Right kidney (tissue), 1 donor: ENCODE measurements around the gene RTN1.

Experiments used
- DNase-seq: peaks from one replicate; pipeline ENCODE4 v3.0.0-alpha.2; 2016

Gene RTN1

GRCh38 chr14:59630288-59630963 lies 240.2 kb downstream of the RTN1 start:
- DNase-seq = peak; percentile 43

GRCh38 chr14:59629444-59630287 lies 240.9 kb downstream of the RTN1 start:
- DNase-seq = no peak

DNA sequence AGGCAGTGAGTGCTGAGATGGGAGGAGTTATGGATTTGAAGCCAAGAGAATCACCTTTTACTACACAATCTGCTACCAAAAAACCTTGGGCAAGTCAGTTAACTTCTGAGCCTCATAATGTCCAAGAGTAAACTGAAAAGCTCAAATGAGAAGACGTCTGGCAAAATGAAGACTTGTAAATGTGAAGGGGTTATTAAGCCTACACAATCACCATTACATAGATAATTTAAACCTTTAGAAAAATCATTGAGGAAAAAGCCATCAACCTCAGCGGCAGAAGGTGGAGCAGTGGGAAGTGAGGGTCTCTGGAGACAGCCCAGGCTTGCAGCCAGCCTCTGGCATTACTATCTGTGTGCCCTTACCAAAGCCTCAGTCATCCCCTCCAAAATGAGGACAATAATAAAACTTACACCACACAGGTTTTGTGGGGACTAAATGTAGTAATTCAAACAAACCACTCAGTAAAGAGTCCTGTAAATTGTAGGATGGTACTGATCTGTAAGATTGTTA lies 243.5 kb downstream of the RTN1 start:
- no peak for DNase-seq

GRCh38 chr14:59622631-59623030 lies 247.9 kb downstream of the RTN1 start:
- no peak for DNase-seq

DNA sequence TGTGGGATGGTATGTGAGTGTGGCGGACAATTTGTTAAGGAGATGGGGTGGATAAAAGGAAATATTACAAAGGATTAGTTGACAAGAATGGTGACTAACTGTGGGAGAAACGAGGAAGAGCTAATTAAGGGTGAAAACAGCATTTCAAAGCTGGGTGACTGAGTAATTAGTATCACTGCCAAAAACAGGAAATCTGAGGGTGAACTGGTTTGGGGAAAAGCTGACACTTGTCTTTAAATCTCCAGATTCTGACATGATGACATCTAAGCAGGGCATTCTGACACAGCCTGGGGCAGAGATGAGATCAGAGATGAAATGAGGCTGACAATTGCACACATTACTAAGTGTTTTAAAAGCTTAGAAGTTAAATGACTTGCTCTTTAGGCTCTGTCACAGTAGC lies 251.5 kb downstream of the RTN1 start:
- no peak for DNase-seq

DNA sequence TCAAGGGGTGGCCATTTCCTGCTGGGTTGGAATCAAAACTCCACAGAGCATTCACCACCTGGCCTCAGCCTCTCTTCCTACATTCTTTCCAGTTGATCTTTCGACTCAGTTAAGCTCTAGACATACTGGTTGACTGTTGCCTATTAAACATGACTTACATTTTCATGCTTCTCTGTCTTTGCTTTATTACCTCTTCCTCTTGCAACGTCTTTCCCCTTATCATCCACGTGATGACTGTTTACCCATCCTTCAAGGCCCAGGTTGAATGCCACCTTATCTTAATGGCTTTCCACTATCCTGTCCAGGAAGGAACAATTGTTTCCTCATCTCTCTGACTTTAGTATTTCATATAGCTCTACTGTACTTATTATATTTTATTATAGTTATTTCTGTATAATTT lies 269.5 kb downstream of the RTN1 start:
- DNase-seq = no peak

GRCh38 chr14:59600211-59600945 lies 270.2 kb downstream of the RTN1 start:
- no peak for DNase-seq

GRCh38 chr14:59595071-59595470 lies 275.5 kb downstream of the RTN1 start:
- DNase-seq = no peak

GRCh38 chr14:59591641-59592370 lies 278.8 kb downstream of the RTN1 start:
- DNase-seq = no peak

DNA sequence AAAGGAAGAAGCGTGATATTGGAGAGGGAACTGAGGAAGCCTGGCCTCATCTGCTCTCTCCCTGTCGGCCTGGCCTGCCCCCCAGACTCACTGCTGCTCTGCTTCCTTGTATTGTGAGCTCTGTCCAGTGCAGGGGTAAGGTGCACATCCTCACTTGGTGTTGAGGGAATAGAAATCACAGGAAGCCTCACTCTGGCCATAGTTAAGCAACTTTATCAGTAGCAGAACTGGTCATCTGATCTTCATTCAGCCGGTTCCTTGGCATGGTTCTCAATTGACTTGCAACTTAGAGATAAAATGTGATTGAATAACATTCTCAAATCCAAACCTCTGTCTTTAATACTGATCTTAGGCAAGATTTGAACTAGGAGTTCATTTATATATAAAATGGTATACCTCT lies 282.5 kb downstream of the RTN1 start:
- no peak for DNase-seq

DNA sequence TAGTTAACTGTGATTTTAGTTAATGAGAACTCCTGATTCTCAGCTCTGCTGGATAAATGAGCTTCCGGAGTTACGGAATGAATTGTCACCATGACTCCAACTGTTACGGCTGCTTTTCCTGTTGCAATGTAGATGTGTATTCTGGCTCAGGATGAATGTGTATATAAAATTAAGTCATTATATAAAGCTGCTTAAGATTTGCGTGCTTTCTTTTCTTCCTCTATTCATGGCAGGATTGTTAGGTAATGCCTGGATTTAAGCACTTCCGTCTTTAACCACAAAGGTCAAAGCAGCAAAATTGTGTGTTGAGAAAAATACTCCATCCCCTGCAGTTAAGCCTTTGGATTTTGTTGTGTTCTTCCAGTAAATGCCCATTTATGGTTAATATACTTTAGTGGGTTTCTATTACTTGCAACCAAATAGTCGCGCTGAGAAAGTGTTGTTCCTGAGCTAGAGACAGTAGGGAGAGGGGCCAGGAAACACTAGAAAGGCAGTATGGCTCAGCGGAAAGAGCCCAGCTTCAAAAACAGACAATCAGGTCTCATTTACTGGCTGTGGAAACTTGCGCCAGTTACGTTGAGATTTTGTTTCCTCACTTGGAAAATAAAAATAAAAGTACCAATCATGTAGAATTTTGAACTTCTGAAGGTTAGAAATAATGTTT lies 284.6 kb downstream of the RTN1 start:
- no peak for DNase-seq

DNA sequence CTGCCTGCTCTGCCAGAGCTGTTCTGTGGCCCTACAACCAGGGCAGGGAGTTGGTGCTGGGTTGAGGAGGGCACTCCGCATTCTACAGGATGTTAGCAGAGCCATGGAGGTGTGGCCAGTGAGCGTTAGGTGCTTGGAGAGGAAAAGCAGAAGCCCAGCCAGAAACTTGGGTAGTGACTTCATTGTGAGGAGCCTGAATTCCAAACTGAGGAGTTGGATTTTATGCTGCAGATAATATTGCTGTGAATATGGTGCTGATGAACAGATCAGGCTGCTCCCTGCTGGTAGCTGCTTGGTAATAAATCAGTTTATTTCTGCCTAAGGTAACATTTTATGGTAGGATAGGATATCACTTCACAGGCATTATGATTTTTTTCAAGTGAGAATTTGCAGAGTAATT lies 286.8 kb downstream of the RTN1 start:
- no peak for DNase-seq

DNA sequence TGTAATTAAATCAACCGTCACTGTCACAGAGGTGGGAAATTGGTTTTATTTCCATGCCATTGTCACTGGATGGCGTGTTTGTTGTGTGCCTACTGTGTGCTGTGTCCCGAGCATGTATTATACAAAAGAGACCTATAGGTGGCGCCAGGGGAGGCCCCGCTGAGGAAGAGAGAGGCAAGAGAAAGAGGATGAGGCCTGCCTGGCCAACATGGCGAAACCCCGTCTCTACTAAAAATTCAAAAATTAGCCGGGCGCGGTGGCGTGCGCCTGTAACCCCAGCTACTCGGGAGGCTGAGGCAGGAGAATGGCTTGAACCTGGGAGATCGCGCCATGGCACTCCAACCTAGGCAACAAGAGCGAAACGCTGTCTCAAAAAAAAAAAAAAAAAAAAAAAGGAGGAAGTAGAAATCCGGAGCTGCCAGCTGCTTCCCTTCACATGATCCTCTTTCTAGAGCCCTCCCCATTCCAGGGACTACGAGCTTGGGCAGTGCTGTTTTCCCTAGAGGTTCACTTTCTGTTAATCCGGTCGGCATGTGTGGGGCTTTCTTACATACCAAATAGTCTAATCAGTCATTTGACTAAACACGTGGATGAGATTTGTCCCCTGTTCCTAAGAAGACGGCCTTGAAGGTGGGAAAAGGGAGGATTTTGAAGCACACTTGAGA lies 287.6 kb downstream of the RTN1 start:
- DNase-seq = no peak

DNA sequence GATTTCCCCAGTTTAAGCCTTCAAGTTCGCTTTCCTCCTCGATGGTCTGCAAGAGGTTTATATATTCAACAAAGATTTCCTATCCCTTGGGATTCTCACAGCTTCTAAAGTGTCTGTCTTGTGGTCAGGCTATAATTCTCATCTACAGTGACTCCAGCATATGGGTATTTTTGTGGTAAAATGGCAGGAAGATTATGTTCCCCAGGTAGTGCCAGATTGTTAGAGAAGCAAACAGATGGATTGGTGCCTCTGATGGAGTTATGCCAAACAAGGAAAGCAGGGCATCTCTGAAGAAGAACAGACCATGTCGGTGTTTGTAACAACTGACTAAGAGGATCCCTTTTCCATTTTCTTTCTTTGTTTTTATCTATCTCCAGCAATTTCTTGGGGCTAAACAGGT lies 288.4 kb downstream of the RTN1 start:
- DNase-seq = no peak

GRCh38 chr14:59580911-59581310 lies 289.7 kb downstream of the RTN1 start:
- no peak for DNase-seq

DNA sequence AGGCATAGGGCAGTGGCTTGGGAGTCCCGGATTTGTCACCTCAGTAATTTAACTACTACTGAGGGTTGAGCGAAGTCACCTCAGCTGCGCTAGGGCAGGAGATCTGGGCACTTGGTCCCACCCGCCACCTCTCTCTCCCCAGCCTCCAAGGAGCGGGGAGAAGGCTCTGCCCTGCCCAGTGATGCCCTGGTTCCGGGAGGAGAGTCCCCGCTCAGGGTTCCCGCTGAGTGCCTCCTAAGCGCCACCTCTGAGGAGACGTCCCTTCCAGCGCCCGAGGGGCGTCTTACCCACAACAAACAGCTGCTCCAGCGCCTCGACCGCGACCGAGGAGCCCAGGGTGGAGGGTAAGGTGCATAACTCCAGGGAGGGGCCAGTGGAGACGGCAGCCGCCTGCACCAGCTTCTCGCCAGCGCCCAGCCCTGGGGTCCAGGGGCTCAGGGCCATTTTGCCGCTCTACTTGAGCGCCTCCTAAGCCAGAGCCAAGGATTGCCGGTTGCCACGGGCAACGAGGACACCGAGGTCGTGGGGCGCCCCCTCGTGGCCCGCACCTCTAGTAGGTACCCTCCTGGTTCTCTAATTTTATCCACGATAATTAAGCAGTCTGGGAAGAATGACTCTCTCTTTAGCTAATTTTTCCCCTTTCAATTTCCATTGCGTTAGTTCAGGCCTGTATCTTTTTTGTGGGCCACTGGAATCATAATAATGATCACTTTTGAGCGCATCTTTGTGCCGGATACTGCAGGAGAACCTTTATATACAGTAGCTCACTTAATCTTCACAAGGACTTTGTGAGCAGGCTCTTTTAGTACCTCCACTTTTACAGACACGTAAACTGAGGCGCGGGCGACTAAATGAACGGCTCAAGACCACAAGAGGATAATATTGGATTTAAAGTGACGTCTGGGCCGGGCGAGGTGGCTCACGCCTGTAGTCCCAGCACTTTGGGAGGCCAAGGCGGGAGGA lies 294.0 kb downstream of the RTN1 start, which contains the start of gene CCDC175:
CCDC175 (minus strand) TSS at position 481 of the 963 bp plus-strand sequence; CDS start at position 444, 37 bp downstream.
- DNase-seq = peak; percentile 87

GRCh38 chr14:59570122-59570521 lies 300.5 kb downstream of the RTN1 start:
- no peak for DNase-seq

- DNase-seq = no peak
Observed at GRCh38 chr14:59566725-59567124, 303.9 kb downstream of the RTN1 start.

DNA sequence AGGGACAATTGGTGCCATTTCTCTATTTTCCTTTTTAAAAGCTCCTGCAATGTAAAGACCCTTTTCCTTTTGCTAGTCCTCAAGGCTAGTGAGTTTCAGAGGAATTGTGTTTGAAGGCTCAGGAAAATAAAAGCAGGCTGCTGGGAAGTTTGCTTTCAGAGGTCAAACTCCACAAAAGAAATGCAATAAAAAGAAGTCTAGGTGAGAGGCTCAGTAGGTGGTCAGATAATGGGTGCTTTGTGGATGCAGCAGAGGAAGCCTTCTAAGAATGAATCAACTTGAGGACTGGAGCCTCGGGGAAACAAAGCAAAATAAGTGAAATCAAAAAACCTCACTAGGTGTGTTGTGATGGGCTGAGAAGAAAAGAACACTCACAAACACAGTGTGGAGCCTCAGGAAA lies 304.3 kb downstream of the RTN1 start:
- no peak for DNase-seq

GRCh38 chr14:59565087-59565486 lies 305.5 kb downstream of the RTN1 start:
- no peak for DNase-seq
